ENCODE measurements around the gene POU2F1.

The POU2F1 gene

GRCh38 chr1:167423684-167424619 lies 203.3 kb downstream of the POU2F1 start:
- no peak for DNase-seq (ENCODE audit: low read depth in 3 of 3)

- no peak for DNase-seq (ENCODE audit: low read depth in 3 of 3)
Measured at GRCh38 chr1:167425482-167425881, 204.8 kb downstream of the POU2F1 start.

- no peak for DNase-seq (ENCODE audit: low read depth in 3 of 3)
Measured at GRCh38 chr1:167426716-167427115, 206.0 kb downstream of the POU2F1 start.

- no peak for DNase-seq (ENCODE audit: low read depth in 3 of 3)
Measured at GRCh38 chr1:167427848-167428247, 207.2 kb downstream of the POU2F1 start.

GRCh38 chr1:167428395-167428794 lies 207.7 kb downstream of the POU2F1 start:
- DNase-seq (ENCODE audit: low read depth in 3 of 3), result no peak

- no peak for DNase-seq (ENCODE audit: low read depth in 3 of 3)
Measured at GRCh38 chr1:167429612-167430011, 208.9 kb downstream of the POU2F1 start.

- DNase-seq (ENCODE audit: low read depth in 3 of 3), result no peak
Measured at GRCh38 chr1:167430134-167430848, 209.6 kb downstream of the POU2F1 start.

- DNase-seq (ENCODE audit: low read depth in 3 of 3), result no peak
Measured at GRCh38 chr1:167430849-167431242, 210.2 kb downstream of the POU2F1 start.

GRCh38 chr1:167431261-167431908 lies 210.7 kb downstream of the POU2F1 start:
- DNase-seq (ENCODE audit: low read depth in 3 of 3), result no peak

GRCh38 chr1:167431909-167432650 lies 211.4 kb downstream of the POU2F1 start:
- DNase-seq (ENCODE audit: low read depth in 3 of 3), result no peak

- no peak for DNase-seq (ENCODE audit: low read depth in 3 of 3)
Measured at GRCh38 chr1:167432780-167433179, 212.1 kb downstream of the POU2F1 start.

- no peak for DNase-seq (ENCODE audit: low read depth in 3 of 3)
Measured at GRCh38 chr1:167433884-167434283, 213.2 kb downstream of the POU2F1 start.

GRCh38 chr1:167434306-167434705 lies 213.6 kb downstream of the POU2F1 start:
- DNase-seq (ENCODE audit: low read depth in 3 of 3), result no peak

- DNase-seq (ENCODE audit: low read depth in 3 of 3), result no peak
Measured at GRCh38 chr1:167435484-167435883, 214.8 kb downstream of the POU2F1 start.

- DNase-seq (ENCODE audit: low read depth in 3 of 3), result no peak
Measured at GRCh38 chr1:167438171-167439138, 217.8 kb downstream of the POU2F1 start.

GRCh38 chr1:167439301-167439988 lies 218.8 kb downstream of the POU2F1 start:
- no peak for DNase-seq (ENCODE audit: low read depth in 3 of 3)

GRCh38 chr1:167440345-167440744 lies 219.7 kb downstream of the POU2F1 start:
- no peak for DNase-seq (ENCODE audit: low read depth in 3 of 3)

GRCh38 chr1:167440776-167441175 lies 220.1 kb downstream of the POU2F1 start:
- DNase-seq (ENCODE audit: low read depth in 3 of 3), result no peak

- DNase-seq (ENCODE audit: low read depth in 3 of 3), result no peak
Measured at GRCh38 chr1:167441222-167441621, 220.5 kb downstream of the POU2F1 start.

Data from stimulated activated CD4-positive, alpha-beta T cell treated with anti-CD3 and anti-CD28 coated beads, TNF-alpha, amount 100 ng/mL, for 4 hours (primary cell).